Colonic mucosa (tissue), 4 donors: ENCODE data around the gene MIB1. TPM values are rescaled to one million over a fixed set of nuclear protein-coding genes. Genes with fewer than 3 reads are reported as not detected.
"Not testable (repeated sequence)": the region's sequence is repeated elsewhere in the genome, so short reads cannot be mapped to it uniquely, and the experiment has no call there.

Experiments
- DNase-seq: peaks from one replicate; pipeline ENCODE4 v3.0.0-alpha.2; 2020
- H3K27ac ChIP-seq: fragments of 200-600 bp; one replicate; pipeline ENCODE4 v1.8.0; 2021
- H3K27me3 ChIP-seq: fragments of 200-600 bp; one replicate; pipeline ENCODE4 v1.8.0; 2021
- H3K36me3 ChIP-seq: fragments of 200-600 bp; one replicate; pipeline ENCODE4 v1.8.0; 2021
- H3K4me1 ChIP-seq: fragments of 200-600 bp; one replicate; pipeline ENCODE4 v1.8.0; 2021; ENCODE audit warnings: mild to moderate bottlenecking
- H3K4me3 ChIP-seq: fragments of 200-600 bp; one replicate; pipeline ENCODE4 v1.8.0; 2021
- H3K9ac ChIP-seq, 2 donors: one replicate each; pipeline ENCODE4 v1.7.0; 2013; ENCODE audit warnings: control low read depth in 2 of 2, low read depth in 2 of 2, low read length in 2 of 2
- H3K9me3 ChIP-seq: fragments of 200-600 bp; one replicate; pipeline ENCODE4 v1.8.0; 2021
- CTCF ChIP-seq: fragments of 200-600 bp; IDR thresholded peaks from one replicate; pipeline ENCODE4 v1.8.0; 2022; ENCODE audit warnings: antibody characterized with exemption, mild to moderate bottlenecking
- intact Hi-C: fragments of 100-400 bp; cut with DNase I; formaldehyde crosslinking; loops from one replicate; pipeline ENCODE4 v1.14.1; 2022
- total RNA-seq, 2 donors: library from RNA; stranded (reverse); fragmentation: NEBNext Ultra II Directional in 1 of 2; extraction: Animal tissue kit (Norgen Biotek cat#: 25700) in 1 of 2; gene quantifications; one replicate each; pipeline ENCODE4 v1.2.1, GENCODE V29; 2021
- donor health status: healthy.
- donor health status: DM: no; HTN: no; CAD: no.
- donor health status: DM: no; HTN: no; CAD: no.

MIB1 gene
- total RNA-seq, 2 donors from 2014 or later, result 23.4 to 39.3 TPM

- TF ChIP-seq CTCF, result no peak
- Histone ChIP-seq H3K4me3 (no peak overlapping the region), H3K4me1 (no peaks in the 10 kb centered on the region), H3K9ac (no peak overlapping the region), H3K27ac (no peak overlapping the region), H3K9me3 (no peaks in the 10 kb centered on the region), H3K36me3 (no peaks in the 10 kb centered on the region), H3K27me3 (no peaks in the 10 kb centered on the region)
- intact Hi-C loops, result no loop called here
- no peak for DNase-seq
Observed at GRCh38 chr18:21777814-21778213, 37.2 kb downstream of the MIB1 start.

DNA sequence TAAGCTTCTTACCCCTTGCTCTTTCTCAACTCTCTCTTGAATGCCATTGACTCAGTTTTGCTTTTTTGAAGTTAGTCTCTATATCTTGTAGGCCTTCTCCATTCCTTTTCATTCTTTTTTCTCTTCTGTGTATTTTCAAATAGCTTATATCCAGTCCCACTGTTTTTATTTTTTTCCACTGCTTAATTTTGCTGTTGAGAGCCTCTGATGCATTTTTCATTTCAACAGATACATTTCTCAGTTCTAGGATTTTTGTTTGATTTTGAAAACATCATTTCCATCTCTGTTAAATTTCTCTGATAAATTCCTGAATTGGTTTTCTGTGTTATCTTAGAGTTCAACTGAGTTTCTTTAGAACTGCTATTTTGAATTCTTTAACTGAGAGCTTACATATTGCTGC, 45.9 kb downstream of the MIB1 start:
- TF ChIP-seq CTCF, result no peak
- intact Hi-C loops, result no loop called here
- no peak for DNase-seq
- no peak overlapping the region for H3K9ac ChIP-seq
- no peaks in the 10 kb centered on the region for H3K4me1 ChIP-seq
- H3K36me3 ChIP-seq, result no peaks in the 10 kb centered on the region
- no peak overlapping the region for H3K4me3 ChIP-seq
- no peaks in the 10 kb centered on the region for H3K9me3 ChIP-seq
- no peak overlapping the region for H3K27ac ChIP-seq
- H3K27me3 ChIP-seq, result no peaks in the 10 kb centered on the region

DNA sequence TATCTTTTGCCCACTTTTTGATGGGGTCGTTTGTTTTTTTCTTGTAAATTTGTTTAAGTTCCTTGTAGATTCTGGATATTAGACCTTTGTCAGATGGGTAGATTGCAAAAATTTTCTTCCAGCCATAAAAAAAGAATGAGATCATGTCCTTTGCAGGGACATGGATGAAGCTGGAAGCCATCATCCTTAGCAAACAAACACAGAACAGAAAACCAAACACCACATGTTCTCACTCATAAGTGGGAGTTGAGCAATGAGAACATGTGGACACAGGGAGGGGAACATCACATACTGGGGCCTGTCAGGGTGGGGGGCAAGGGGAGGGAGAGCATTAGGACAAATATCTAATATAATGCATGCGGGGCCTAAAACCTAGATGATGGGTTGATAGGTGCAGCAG, 55.5 kb downstream of the MIB1 start:
- H3K4me1 ChIP-seq, DNase-seq, H3K9me3 ChIP-seq, H3K9ac ChIP-seq, H3K27ac ChIP-seq, H3K4me3 ChIP-seq, H3K36me3 ChIP-seq, H3K27me3 ChIP-seq, intact Hi-C loops: not testable (repeated sequence)

DNA sequence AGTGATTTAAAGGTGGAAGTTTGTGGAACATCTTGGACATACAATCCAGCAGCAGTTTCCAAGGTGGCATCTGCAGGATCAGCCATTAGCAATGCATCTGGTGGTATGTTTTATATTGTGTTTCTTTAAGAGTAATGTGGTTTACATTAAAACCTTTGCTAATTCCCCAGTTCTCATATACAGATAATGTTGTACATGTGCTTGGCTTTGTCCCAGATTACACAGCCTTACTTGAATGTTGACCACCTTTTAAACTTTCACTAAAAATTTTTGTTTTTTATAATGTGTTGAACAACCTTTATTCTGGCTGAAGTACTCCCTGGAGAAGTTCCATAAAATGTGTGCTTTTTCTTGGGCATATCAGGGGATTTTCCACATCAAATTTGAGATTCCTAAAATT, 57.5 kb downstream of the MIB1 start:
- no peak for DNase-seq

GRCh38 chr18:21799721-21800120, 59.1 kb downstream of the MIB1 start:
- no peaks in the 10 kb centered on the region for H3K36me3 ChIP-seq

More for the DNA sequence above, 57.5 kb downstream of the MIB1 start:
- no peaks in the 10 kb centered on the region for H3K9me3 ChIP-seq
- no peak overlapping the region for H3K9ac ChIP-seq
- no peaks in the 10 kb centered on the region for H3K4me1 ChIP-seq
- H3K4me3 ChIP-seq, result no peak overlapping the region
- H3K27me3 ChIP-seq, result no peaks in the 10 kb centered on the region
- intact Hi-C loops, result no loop called here
- TF ChIP-seq CTCF, result no peak
- H3K27ac ChIP-seq, result no peak overlapping the region
- H3K36me3 ChIP-seq, result no peaks in the 10 kb centered on the region

DNA sequence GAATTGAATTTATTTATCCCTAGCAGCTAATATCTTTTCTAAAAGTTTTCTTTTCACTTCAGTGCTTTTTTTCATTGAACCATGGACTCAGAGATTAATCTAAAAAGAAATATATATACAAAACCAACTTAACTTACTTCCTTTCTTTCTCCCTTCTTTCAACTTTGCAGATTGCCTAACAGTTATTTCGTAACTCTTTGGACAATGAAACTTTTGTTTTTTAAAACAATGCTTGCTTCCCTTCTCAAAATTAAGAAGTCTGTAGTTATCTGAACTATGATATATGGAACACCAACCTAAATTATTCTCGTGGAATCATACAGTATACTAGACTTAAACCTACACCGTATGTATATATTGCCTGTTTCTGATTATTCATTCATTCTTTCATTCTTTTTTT, 62.9 kb downstream of the MIB1 start:
- TF ChIP-seq CTCF, result no peak
- Histone ChIP-seq H3K4me1 (no peaks in the 10 kb centered on the region), H3K27ac (no peak overlapping the region), H3K27me3 (no peaks in the 10 kb centered on the region), H3K4me3 (no peak overlapping the region), H3K9ac (no peak overlapping the region), H3K36me3 (no peaks in the 10 kb centered on the region), H3K9me3 (no peaks in the 10 kb centered on the region)
- DNase-seq, result no peak
- intact Hi-C loops, result no loop called here

More at GRCh38 chr18:21799721-21800120, 59.1 kb downstream of the MIB1 start:
- no peak overlapping the region for H3K9ac ChIP-seq
- no peak overlapping the region for H3K27ac ChIP-seq
- H3K27me3 ChIP-seq, result no peaks in the 10 kb centered on the region
- no peak for DNase-seq
- no peak for TF ChIP-seq CTCF
- no peaks in the 10 kb centered on the region for H3K4me1 ChIP-seq
- H3K4me3 ChIP-seq, result no peak overlapping the region
- intact Hi-C loops, result no loop called here
- H3K9me3 ChIP-seq, result no peaks in the 10 kb centered on the region
